ENCODE measurements around the gene LSG1. TPM values are rescaled to one million over a fixed set of nuclear protein-coding genes. Genes with fewer than 3 reads are reported as not detected.

Gene LSG1
- total RNA-seq, 1 donor from 2014 or later: 41.2 TPM

GRCh38 chr3:194619741-194620140 lies 52.2 kb downstream of the LSG1 start:
- no peaks in the 10 kb centered on the region for H3K36me3 ChIP-seq
- DNase-seq (ENCODE audit: low spot score): no peak
- Mint-ChIP-seq H3K36me3 (peaks cover 5% of the 10 kb centered on the region), H3K27me3 (ENCODE audit: insufficient read depth, low read depth) (peaks cover 5% of the 10 kb centered on the region), H3K4me1 (peaks cover 2% of the 10 kb centered on the region), H3K9me3 (no peaks in the 10 kb centered on the region), H3K27ac (no peak overlapping the region), H3K4me3 (no peak overlapping the region)
- no peak overlapping the region for H3K9ac ChIP-seq
- H3K4me3 ChIP-seq: no peak overlapping the region
- H3K4me2 ChIP-seq: no peak overlapping the region
- H3K79me2 ChIP-seq (ENCODE audit: low read depth): no peaks in the 10 kb centered on the region
- no peaks in the 10 kb centered on the region for H3F3A ChIP-seq (ENCODE audit: low read depth)
- H3K9me3 ChIP-seq (ENCODE audit: low read depth): no peaks in the 10 kb centered on the region
- no peak for TF ChIP-seq EZH2 (IDR thresholded peaks at IDR 0.05)
- TF ChIP-seq CTCF (IDR thresholded peaks at IDR 0.05): no peak
- H3K27me3 ChIP-seq: no peaks in the 10 kb centered on the region
- no peaks in the 10 kb centered on the region for H3K4me1 ChIP-seq
- no peaks in the 10 kb centered on the region for H4K20me1 ChIP-seq (ENCODE audit: low read depth)
- no peak overlapping the region for H2AFZ ChIP-seq (replicated peaks)
- no peak overlapping the region for H3K27ac ChIP-seq

GRCh38 chr3:194618858-194619608 lies 53.0 kb downstream of the LSG1 start:
- Histone ChIP-seq H3K36me3 (no peaks in the 10 kb centered on the region), H2AFZ (replicated peaks) (no peak overlapping the region), H3K4me2 (no peak overlapping the region), H3F3A (ENCODE audit: low read depth) (no peaks in the 10 kb centered on the region), H3K9me3 (ENCODE audit: low read depth) (no peaks in the 10 kb centered on the region), H3K4me3 (no peak overlapping the region), H3K4me1 (no peaks in the 10 kb centered on the region), H3K79me2 (ENCODE audit: low read depth) (no peaks in the 10 kb centered on the region), H3K27ac (no peak overlapping the region), H3K9ac (no peak overlapping the region), H3K27me3 (no peaks in the 10 kb centered on the region), H4K20me1 (ENCODE audit: low read depth) (no peaks in the 10 kb centered on the region)
- no peak for TF ChIP-seq EZH2phosphoT487 (IDR thresholded peaks at IDR 0.05)
- TF ChIP-seq EZH2 (IDR thresholded peaks at IDR 0.05): no peak
- no peak for TF ChIP-seq CTCF (IDR thresholded peaks at IDR 0.05)
- H3K27ac Mint-ChIP-seq: no peak overlapping the region
- H3K4me1 Mint-ChIP-seq: peaks cover 2% of the 10 kb centered on the region
- peaks cover 5% of the 10 kb centered on the region for H3K27me3 Mint-ChIP-seq (ENCODE audit: insufficient read depth, low read depth)
- H3K9me3 Mint-ChIP-seq: no peaks in the 10 kb centered on the region
- H3K36me3 Mint-ChIP-seq: peaks cover 8% of the 10 kb centered on the region
- no peak overlapping the region for H3K4me3 Mint-ChIP-seq
- DNase-seq (ENCODE audit: low spot score): no peak

GRCh38 chr3:194617827-194618226 lies 54.2 kb downstream of the LSG1 start:
- no peaks in the 10 kb centered on the region for H3K9me3 Mint-ChIP-seq
- Histone ChIP-seq H3K9ac (no peak overlapping the region), H3K27ac (peak overlapping the region; percentile 29), H2AFZ (replicated peaks) (no peak overlapping the region), H3K79me2 (ENCODE audit: low read depth) (no peaks in the 10 kb centered on the region), H3K4me1 (no peaks in the 10 kb centered on the region), H3K4me2 (no peak overlapping the region), H3K27me3 (no peaks in the 10 kb centered on the region), H3K4me3 (no peak overlapping the region), H3F3A (ENCODE audit: low read depth) (no peaks in the 10 kb centered on the region), H3K36me3 (no peaks in the 10 kb centered on the region), H4K20me1 (ENCODE audit: low read depth) (no peaks in the 10 kb centered on the region), H3K9me3 (ENCODE audit: low read depth) (no peaks in the 10 kb centered on the region)
- H3K27ac Mint-ChIP-seq: no peak overlapping the region
- peaks cover 2% of the 10 kb centered on the region for H3K4me1 Mint-ChIP-seq
- no peak for TF ChIP-seq CTCF (IDR thresholded peaks at IDR 0.05)
- TF ChIP-seq EZH2phosphoT487 (IDR thresholded peaks at IDR 0.05): no peak
- TF ChIP-seq EZH2 (IDR thresholded peaks at IDR 0.05): no peak
- H3K36me3 Mint-ChIP-seq: peaks cover 9% of the 10 kb centered on the region
- H3K27me3 Mint-ChIP-seq (ENCODE audit: insufficient read depth, low read depth): peaks cover 5% of the 10 kb centered on the region
- H3K4me3 Mint-ChIP-seq: peak overlapping the region; percentile 3
- no peak for DNase-seq (ENCODE audit: low spot score)

All from neural progenitor cell (in vitro differentiated cells).